H1 (cell line): Measurements from ENCODE around the gene DUS1L. TPM values are rescaled to one million over a fixed set of nuclear protein-coding genes. Genes with fewer than 3 reads are reported as not detected.

Source experiments
- ASH2L ChIP-seq: fragments of 200-600, 300-600 bp; sonication (generic); IDR thresholded peaks from one replicate; pipeline ENCODE4 v1.7.1; 2017; ENCODE audit warnings: low read length
- BCL11A ChIP-seq, 2 experiments: IDR thresholded peaks; one replicate each; pipeline ENCODE4 v1.6.1; 2011; ENCODE audit warnings: low read depth in 2 of 2, low read length in 2 of 2, mild to moderate bottlenecking in 2 of 2
- CBX8 ChIP-seq: fragments of 300-800, 300-1000 bp; sonication (generic); IDR thresholded peaks from 2 replicates; pipeline ENCODE4 v1.7.1; 2016; ENCODE audit warnings: low read depth, low read length, borderline replicate concordance
- CHD1 ChIP-seq: IDR thresholded peaks from 2 replicates; pipeline ENCODE4 v1.6.1; 2012; ENCODE audit warnings: low read depth, low read length, improper control_type of control experiment
- CHD7 ChIP-seq: fragments of 300-600 bp; sonication (generic); IDR thresholded peaks from 2 replicates; pipeline ENCODE4 v1.7.1; 2012; ENCODE audit warnings: low read length, moderate library complexity, mild to moderate bottlenecking, inconsistent platforms; ENCODE audit not compliant: insufficient replicate concordance
- HDAC2 ChIP-seq, 2 experiments: fragments of 300-600 bp in 1 of 2; sonication (generic) in 1 of 2; IDR thresholded peaks; 2 replicates each; pipeline ENCODE4 v1.6.1; 2011 to 2012; ENCODE audit warnings: low read depth in 2 of 2, low read length in 2 of 2, mild to moderate bottlenecking in 2 of 2, moderate library complexity in 2 of 2, borderline replicate concordance in 1 of 2, inconsistent platforms in 1 of 2
- KDM1A ChIP-seq: fragments of 200-600, 300-600 bp; sonication (generic); IDR thresholded peaks from 2 replicates; pipeline ENCODE4 v1.7.1; 2016; ENCODE audit warnings: mild to moderate bottlenecking, low read length, borderline replicate concordance
- MAFK ChIP-seq: IDR thresholded peaks from 2 replicates; pipeline ENCODE4 v1.6.1; 2012; ENCODE audit warnings: low read depth, mild to moderate bottlenecking, improper control_type of control experiment, low read length
- POU5F1 ChIP-seq: IDR thresholded peaks from 2 replicates; pipeline ENCODE4 v1.6.1; 2011; ENCODE audit warnings: low read depth, mild to moderate bottlenecking, low read length, moderate library complexity
- TCF12 ChIP-seq: IDR thresholded peaks from 2 replicates; pipeline ENCODE4 v1.6.1; 2011; ENCODE audit warnings: low read depth, mild to moderate bottlenecking, low read length
- USF2 ChIP-seq: IDR thresholded peaks from 2 replicates; pipeline ENCODE4 v1.6.1; 2011; ENCODE audit warnings: low read length, improper control_type of control experiment
- polyA plus RNA-seq, 7 experiments: library from polyadenylated mRNA; depleted of rRNA in 3 of 7; stranded (reverse) in 5 of 7; unstranded in 2 of 7; fragments of >200 nt in 5 of 7; fragments of 200-250 nt in 2 of 7; gene quantifications; 1 replicate in 5 of 7; 2 replicates in 1 of 7; 4 replicates in 1 of 7; pipeline versions ENCODE4 v1.2.1 to v1.2.3, GENCODE V29; 2011 to 2013; ENCODE audit warnings: missing spikeins in 2 of 7, mixed read lengths in 2 of 7
- total RNA-seq: library from RNA; stranded (reverse); fragmentation: NEBNext Ultra II Directional; extraction: Animal tissue kit (Norgen Biotek cat#: 25700); gene quantifications from 2 replicates; pipeline ENCODE4 v1.2.1, GENCODE V29; 2021

The DUS1L gene
- total and polyA plus RNA-seq, 2 of the 8 experiments (the other 6 are each of a cell fraction or from before 2014, with no cell fraction given) = 34.5 to 69.1 TPM

GRCh38 chr17:82112914-82113311 lies 47.3 kb upstream of the DUS1L start (continued):
- TF ChIP-seq CHD7 (no peak), KDM1A (no peak), CHD1 (no peak), BCL11A (IDR thresholded peaks at IDR 0.05; ENCODE audit: low read depth in 2 of 2, low read length in 2 of 2) (no peak), USF2 (no peak), TCF12 (no peak), ASH2L (no peak), MAFK (no peak), HDAC2 (IDR thresholded peaks at IDR 0.05; ENCODE audit: borderline replicate concordance in 1 of 2, low read depth in 2 of 2, low read length in 2 of 2) (no peak), POU5F1 (no peak), CBX8 (no peak)
